Measurements from ENCODE around the gene MEN1.

Gene MEN1

DNA sequence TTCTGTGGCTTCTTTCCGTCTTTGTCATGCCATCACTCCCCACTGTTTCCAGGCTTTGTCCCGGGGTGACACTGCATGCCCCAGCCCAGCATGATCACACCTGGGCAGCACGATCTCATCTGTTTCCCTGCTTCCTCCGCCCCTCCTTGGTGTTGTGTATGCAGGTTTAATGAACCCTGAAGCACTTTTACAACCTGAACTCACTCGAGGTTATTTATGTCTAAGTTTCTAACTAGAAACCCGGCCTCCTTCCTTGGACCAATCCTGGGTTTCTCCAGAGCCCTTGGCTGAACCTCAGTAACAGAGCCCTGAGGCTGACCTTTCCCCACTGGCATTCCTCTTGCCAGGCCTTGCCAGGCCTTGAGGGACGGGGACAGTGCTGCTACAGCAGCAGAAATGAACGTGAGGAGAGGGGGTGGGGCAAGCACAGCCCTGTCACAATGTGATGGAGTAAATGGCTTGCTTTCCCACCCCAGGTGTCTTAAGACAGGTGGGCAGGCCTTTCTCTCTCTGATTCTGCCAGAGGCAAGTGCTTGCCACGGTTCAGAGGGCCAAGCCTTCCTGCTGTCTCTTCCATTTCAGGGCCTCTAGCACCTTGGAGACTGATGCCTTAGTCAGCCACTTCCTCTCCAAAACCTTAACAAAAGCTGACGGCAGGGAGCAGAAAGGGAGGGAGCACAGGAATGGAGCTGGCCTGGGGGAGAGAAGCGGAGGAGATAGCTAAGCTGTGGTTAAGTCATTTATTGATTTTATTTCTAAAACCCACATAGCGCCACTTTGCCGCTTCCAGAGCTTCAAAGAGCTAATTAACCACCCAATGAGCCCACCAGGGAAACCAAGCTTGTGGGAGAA, 47.5 kb downstream of the MEN1 start:
- Mint-ChIP-seq H3K27ac (peak overlapping the region; percentile 68), H3K9me3 (no peaks in the 10 kb centered on the region), H3K4me3 (peak overlapping the region; percentile 13), H3K36me3 (ENCODE audit: low read depth) (peaks cover 48% of the 10 kb centered on the region), H3K27me3 (no peaks in the 10 kb centered on the region), H3K4me1 (peaks cover 70% of the 10 kb centered on the region)
- no peak for ATAC-seq
- no peak for DNase-seq

GRCh38 chr11:64762277-64762673, 48.1 kb downstream of the MEN1 start:
- H3K4me1 Mint-ChIP-seq, result peaks cover 64% of the 10 kb centered on the region
- DNase-seq (no peak), ATAC-seq (no peak)
- H3K27ac Mint-ChIP-seq, result peak overlapping the region; percentile 68
- H3K27me3 Mint-ChIP-seq, result no peaks in the 10 kb centered on the region
- H3K9me3 Mint-ChIP-seq, result no peaks in the 10 kb centered on the region
- peak overlapping the region; percentile 13 for H3K4me3 Mint-ChIP-seq
- peaks cover 43% of the 10 kb centered on the region for H3K36me3 Mint-ChIP-seq (ENCODE audit: low read depth)

DNA sequence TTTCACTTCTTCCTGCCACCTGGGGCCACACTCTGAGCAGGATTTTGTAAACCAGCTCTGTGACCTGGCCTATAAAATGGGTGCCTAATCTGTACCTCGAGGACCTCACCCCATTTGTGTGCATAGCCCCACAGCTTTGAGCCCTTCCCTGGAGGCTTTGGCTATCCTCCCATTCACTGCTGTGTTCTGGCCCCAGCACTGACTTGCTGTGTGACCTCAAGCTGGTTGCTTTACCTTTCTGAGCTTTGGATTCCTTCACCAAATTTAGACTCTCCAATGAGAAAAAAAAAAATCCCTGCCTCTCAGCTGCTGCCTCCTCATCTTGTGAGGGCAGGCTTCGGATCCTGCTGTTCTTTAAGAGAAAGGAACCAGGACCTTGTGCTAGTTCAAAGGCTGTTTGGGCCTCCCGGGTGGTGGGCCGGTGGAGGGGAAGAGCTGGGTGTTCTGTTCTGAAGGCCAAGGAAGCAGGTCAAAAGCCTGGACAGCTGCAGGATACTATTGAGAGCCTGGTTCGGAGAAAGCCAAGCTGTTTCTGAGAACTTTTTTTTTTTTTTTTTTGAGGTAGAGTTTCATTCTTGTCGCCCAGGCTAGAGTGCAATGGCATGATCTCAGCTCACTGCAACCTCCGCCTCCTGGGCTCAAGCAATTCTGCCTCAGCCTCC, 49.5 kb downstream of the MEN1 start:
- Mint-ChIP-seq H3K4me1 (peaks cover 54% of the 10 kb centered on the region), H3K36me3 (ENCODE audit: low read depth) (peaks cover 35% of the 10 kb centered on the region), H3K27ac (peak overlapping the region; percentile 81), H3K4me3 (no peak overlapping the region), H3K9me3 (no peaks in the 10 kb centered on the region), H3K27me3 (no peaks in the 10 kb centered on the region)
- DNase-seq (no peak), ATAC-seq (no peak)

DNA sequence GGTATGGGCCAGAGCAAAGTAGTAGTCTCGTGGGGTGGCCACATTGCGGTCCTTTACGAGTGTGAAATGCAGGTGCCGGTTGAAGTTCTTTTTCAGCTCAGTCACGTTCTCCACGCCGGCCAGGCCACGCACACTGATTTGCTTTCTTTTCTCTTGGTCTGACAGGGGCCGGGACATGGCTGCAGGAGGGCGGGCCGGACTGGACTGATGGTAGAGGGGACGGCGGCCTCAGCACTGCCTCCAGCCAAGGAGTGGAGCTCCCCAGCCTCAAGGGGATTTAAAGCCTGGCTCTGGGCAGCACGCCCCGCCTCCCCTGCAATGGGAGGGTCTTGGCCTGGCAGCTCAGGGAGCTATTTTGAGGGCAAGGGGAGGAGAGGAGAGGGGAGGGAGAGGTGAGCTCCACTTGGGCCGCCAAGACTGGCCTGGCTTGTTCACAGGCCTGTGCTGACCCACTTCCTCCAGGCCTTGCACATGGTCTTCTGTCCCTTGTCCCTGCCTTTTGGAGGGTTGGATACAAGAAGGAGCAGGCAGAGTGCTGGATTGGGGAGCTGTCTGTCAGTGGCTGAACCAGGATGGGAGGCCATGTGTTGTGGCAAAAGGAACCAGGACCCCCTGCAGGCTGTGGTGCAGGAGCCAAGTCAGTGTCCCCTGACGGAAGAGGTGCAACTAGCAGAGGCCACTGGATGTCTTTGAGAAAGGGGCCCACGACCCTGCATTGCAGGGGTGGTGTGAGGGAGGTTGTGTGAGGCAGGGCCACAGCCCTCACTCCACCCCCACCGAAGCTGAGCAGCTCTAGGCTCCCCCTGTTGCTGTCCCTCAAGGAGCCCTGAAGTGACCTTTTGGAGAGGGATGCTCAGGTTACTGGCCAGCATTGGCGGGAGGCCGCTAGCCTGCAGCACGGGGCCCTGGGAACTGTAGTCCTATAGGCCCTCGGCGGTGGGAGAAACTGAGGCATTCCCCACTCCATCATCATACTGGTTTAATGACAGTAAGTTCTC, 50.3 kb downstream of the MEN1 start, which contains the start of gene PYGM:
TSS of gene PYGM (minus strand) at position 253 of the 998 bp plus-strand sequence. CDS start at position 177, 76 bp downstream.
- no peaks in the 10 kb centered on the region for H3K27me3 Mint-ChIP-seq
- H3K9me3 Mint-ChIP-seq, result no peaks in the 10 kb centered on the region
- H3K4me1 Mint-ChIP-seq, result peaks cover 47% of the 10 kb centered on the region
- peak; percentile 20 for ATAC-seq
- H3K4me3 Mint-ChIP-seq, result no peak within 1 kb of the TSS
- no peak for DNase-seq
- H3K36me3 Mint-ChIP-seq (ENCODE audit: low read depth), result peaks cover 28% of the 10 kb centered on the region
- H3K27ac Mint-ChIP-seq, result peak within 1 kb of the TSS; percentile 81

GRCh38 chr11:64759131-64759721, 51.1 kb downstream of the MEN1 start:
- peaks cover 39% of the 10 kb centered on the region for H3K4me1 Mint-ChIP-seq
- no peak overlapping the region for H3K27ac Mint-ChIP-seq
- no peak for ATAC-seq

DNA sequence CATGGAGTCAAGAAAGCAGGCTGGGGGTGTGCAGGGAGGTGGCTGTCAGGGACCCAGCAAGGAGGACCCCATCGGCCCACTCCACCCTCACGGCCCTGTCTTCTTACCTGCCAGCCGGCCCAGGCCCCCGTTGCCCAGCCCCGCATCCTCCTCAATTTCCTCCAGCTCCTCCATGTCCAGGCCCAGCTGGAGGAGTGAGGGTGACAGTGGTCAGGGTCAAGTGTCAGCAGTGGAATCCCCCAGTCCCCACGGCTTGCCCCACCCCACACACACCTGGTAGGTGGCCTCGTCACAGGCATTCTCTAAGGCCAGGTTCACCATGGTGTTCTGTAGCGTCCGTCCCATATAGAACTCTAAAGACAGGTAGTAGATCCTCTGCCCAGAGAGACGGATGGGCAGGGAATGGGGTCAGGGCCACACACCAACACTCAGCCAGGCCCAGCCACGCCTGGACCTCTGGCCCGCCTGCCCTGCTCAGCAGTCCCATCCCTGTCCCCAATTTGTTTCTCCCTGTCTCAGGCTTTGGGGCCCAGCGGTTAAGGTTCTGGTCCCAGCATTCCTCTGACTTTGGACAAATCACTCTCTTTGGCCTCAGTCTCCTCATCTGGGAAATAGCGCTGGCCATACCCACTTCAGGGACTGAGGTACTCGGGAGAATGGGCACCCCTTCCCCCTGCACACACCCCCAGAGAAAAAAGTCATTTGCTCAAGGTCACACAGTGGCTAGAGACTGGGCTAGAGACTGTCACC, 51.8 kb downstream of the MEN1 start:
- no peak overlapping the region for H3K4me3 Mint-ChIP-seq
- peaks cover 15% of the 10 kb centered on the region for H3K36me3 Mint-ChIP-seq (ENCODE audit: low read depth)
- no peak for DNase-seq
- H3K4me1 Mint-ChIP-seq, result peaks cover 32% of the 10 kb centered on the region
- ATAC-seq, result no peak
- H3K27me3 Mint-ChIP-seq, result no peaks in the 10 kb centered on the region
- no peak overlapping the region for H3K27ac Mint-ChIP-seq
- H3K9me3 Mint-ChIP-seq, result no peaks in the 10 kb centered on the region

More at GRCh38 chr11:64759131-64759721, 51.1 kb downstream of the MEN1 start:
- Mint-ChIP-seq H3K27me3 (no peaks in the 10 kb centered on the region), H3K9me3 (no peaks in the 10 kb centered on the region), H3K4me3 (no peak overlapping the region), H3K36me3 (ENCODE audit: low read depth) (peaks cover 21% of the 10 kb centered on the region)
- no peak for DNase-seq

DNA sequence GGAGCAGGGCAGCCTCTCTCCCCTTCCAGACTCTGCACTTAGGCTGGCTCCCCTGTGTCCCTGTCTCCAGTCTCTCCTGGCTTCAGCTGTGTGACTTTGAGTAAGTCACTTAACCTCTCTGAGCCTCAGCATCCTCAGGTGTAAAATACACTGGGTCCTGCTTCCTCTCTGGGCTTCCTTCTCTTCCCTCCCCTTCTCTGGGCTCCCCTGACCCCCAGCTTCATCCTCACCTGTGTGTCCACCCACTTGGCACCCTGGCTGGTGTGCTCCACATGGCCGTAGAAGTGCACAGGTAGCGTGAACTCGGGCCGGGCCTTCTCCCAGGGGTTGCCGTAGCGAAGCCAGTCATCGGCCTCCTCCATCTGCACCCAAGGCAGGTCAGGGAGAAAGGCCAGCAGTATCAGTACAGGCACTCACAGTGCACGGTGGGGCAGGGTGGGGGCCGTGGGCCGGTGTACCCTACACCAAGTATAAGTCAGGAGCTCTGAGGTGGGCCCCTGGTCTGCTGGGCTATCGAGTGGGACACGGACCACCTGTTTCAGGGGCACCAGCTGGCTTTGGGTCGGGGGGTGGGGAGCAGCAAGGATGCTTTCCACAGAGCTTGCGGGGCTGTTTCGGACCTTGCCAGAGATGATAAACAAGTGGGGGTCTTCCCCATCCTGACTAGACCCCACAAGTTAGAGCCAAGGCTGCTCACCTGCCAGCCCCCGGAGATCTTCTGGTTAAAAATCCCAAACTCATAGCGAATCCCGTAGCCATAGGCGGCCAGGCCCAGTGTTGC, 52.6 kb downstream of the MEN1 start:
- peaks cover 24% of the 10 kb centered on the region for H3K4me1 Mint-ChIP-seq
- H3K27ac Mint-ChIP-seq, result peak overlapping the region; percentile 22
- peaks cover 11% of the 10 kb centered on the region for H3K36me3 Mint-ChIP-seq (ENCODE audit: low read depth)
- no peak for DNase-seq
- H3K27me3 Mint-ChIP-seq, result no peaks in the 10 kb centered on the region
- no peak overlapping the region for H3K4me3 Mint-ChIP-seq
- H3K9me3 Mint-ChIP-seq, result no peaks in the 10 kb centered on the region
- ATAC-seq, result no peak

DNA sequence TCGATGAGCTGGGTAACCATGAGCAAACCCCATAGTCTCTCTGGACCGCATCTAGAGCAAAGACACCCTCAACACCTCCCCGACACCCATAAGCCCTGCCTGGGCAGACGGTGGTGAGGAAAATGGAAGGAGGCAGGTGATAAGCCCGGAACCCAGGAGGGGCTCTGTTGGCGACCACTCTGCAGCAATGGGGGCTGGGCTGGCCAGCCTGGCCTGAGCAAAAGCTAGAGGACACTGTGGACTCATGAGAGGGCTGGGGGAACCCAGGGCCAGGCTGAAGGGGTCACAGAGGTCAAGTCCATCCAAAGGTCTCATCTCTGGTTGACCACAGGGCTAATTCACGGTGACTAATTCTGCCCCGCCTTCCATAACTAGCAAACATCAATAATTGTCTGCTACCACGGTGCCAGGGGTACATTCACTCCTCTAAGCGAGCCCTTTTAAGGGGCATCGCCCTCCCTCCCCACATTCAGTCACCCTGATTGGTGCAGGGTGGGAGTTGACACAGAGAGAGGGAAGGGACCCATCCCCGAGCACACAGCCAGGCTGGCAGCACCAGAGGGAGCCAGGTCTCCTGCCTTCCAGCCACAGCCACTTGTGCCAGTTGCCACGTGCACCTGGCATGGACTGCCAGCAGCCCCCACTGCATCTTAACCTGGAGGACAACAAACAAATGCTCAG, 54.5 kb downstream of the MEN1 start:
- ATAC-seq (no peak), DNase-seq (no peak)
- Mint-ChIP-seq H3K27ac (no peak overlapping the region), H3K27me3 (no peaks in the 10 kb centered on the region), H3K36me3 (ENCODE audit: low read depth) (no peaks in the 10 kb centered on the region), H3K4me1 (peaks cover 8% of the 10 kb centered on the region), H3K4me3 (no peak overlapping the region), H3K9me3 (no peaks in the 10 kb centered on the region)

- H3K27me3 Mint-ChIP-seq, result no peaks in the 10 kb centered on the region
- no peaks in the 10 kb centered on the region for H3K36me3 Mint-ChIP-seq (ENCODE audit: low read depth)
- no peaks in the 10 kb centered on the region for H3K9me3 Mint-ChIP-seq
- ATAC-seq (no peak), DNase-seq (no peak)
- H3K4me1 Mint-ChIP-seq, result peaks cover 4% of the 10 kb centered on the region
- H3K27ac Mint-ChIP-seq, result no peak overlapping the region
- H3K4me3 Mint-ChIP-seq, result no peak overlapping the region
These were observed 55.3 kb downstream of the MEN1 start for GRCh38 chr11:64754919-64755662.

GRCh38 chr11:64754124-64754918, 56.0 kb downstream of the MEN1 start:
- no peak overlapping the region for H3K27ac Mint-ChIP-seq
- H3K4me1 Mint-ChIP-seq, result no peaks in the 10 kb centered on the region
- ATAC-seq, result no peak

More at GRCh38 chr11:64754124-64754918, 56.0 kb downstream of the MEN1 start:
- Mint-ChIP-seq H3K36me3 (ENCODE audit: low read depth) (no peaks in the 10 kb centered on the region), H3K4me3 (no peak overlapping the region), H3K27me3 (no peaks in the 10 kb centered on the region), H3K9me3 (no peaks in the 10 kb centered on the region)
- no peak for DNase-seq

Measured in activated naive CD8-positive, alpha-beta T cell treated with anti-CD3 and anti-CD28 coated beads, Interleukin-2, amount 50 U/mL, for 24 hours (primary cell).